WTC11 (cell line): Measurements from ENCODE around the gene DUS1L. TPM values are rescaled to one million over a fixed set of nuclear protein-coding genes. Genes with fewer than 3 reads are reported as not detected.

Experiments
- ATAC-seq: fragments of 200-7000 bp; cut with Tn5 transposase; 2 replicates; pipeline ENCODE4 v1.10.0; 2021; ENCODE audit warnings: mild to moderate bottlenecking, moderate library complexity
- CTCF ChIA-PET: fragments of 300-600 bp; sonication (Branson Sonifier 250); formaldehyde crosslinking; loops from one replicate; lab custom pipeline; 2021; ENCODE audit warnings: antibody characterized with exemption; lab: Charles Lee
- POLR2A ChIA-PET: fragments of 350-600 bp; sonication (Branson Sonifier 250); formaldehyde crosslinking; loops from one replicate; lab custom pipeline; 2021; ENCODE audit warnings: antibody characterized with exemption; lab: Charles Lee
- DNase-seq: peaks from one replicate; pipeline ENCODE4 v3.0.0; 2021; ENCODE audit warnings: low spot score
- H3K27ac Mint-ChIP-seq: 2 replicates; pipeline ENCODE4 v1.8.0; 2021; ENCODE audit warnings: mixed read lengths
- H3K27me3 Mint-ChIP-seq: 2 replicates; pipeline ENCODE4 v1.8.0; 2021; ENCODE audit warnings: low read depth, mild to moderate bottlenecking, moderate library complexity, mixed read lengths
- H3K36me3 Mint-ChIP-seq: 2 replicates; pipeline ENCODE4 v1.8.0; 2021; ENCODE audit warnings: mixed read lengths
- H3K4me1 Mint-ChIP-seq: 2 replicates; pipeline ENCODE4 v1.8.0; 2022; ENCODE audit warnings: mixed read lengths
- H3K4me3 Mint-ChIP-seq: 2 replicates; pipeline ENCODE4 v1.8.0; 2021; ENCODE audit warnings: mild to moderate bottlenecking, moderate library complexity, mixed read lengths
- H3K9me3 Mint-ChIP-seq: 2 replicates; pipeline ENCODE4 v1.8.0; 2021; ENCODE audit warnings: mixed read lengths
- CREB1 ChIP-seq: sonication (generic); formaldehyde crosslinking; IDR thresholded peaks from 2 replicates; pipeline ENCODE4 v1.8.0; 2023; ENCODE audit warnings: mild to moderate bottlenecking, missing genetic modification reagents
- GABPB1 ChIP-seq: sonication (generic); formaldehyde crosslinking; IDR thresholded peaks from 2 replicates; pipeline ENCODE4 v1.8.1; 2023; ENCODE audit warnings: mild to moderate bottlenecking, missing genetic modification reagents
- GTF2I ChIP-seq: fragments of 250-450 bp; sonication (Bioruptor Pico); conservative IDR thresholded peaks from 2 replicates; pipeline ENCODE4 v1.4.0; 2021; ENCODE audit warnings: mild to moderate bottlenecking
- NR1H2 ChIP-seq: sonication (generic); formaldehyde crosslinking; IDR thresholded peaks from 2 replicates; pipeline ENCODE4 v1.9.0; 2021; ENCODE audit warnings: mild to moderate bottlenecking, moderate library complexity, missing genetic modification reagents
- NR2C2 ChIP-seq: sonication (generic); formaldehyde crosslinking; IDR thresholded peaks from 2 replicates; pipeline ENCODE4 v1.8.0; 2022; ENCODE audit warnings: mild to moderate bottlenecking, missing genetic modification reagents
- SMAD4 ChIP-seq: sonication (generic); formaldehyde crosslinking; IDR thresholded peaks from 2 replicates; pipeline ENCODE4 v1.8.0; 2022; ENCODE audit warnings: mild to moderate bottlenecking, missing genetic modification reagents
- SOX15 ChIP-seq: fragments of 250-450 bp; sonication (Bioruptor Pico); IDR thresholded peaks from 2 replicates; pipeline ENCODE4 v1.9.0; 2021; ENCODE audit warnings: mild to moderate bottlenecking
- SP1 ChIP-seq: sonication (generic); formaldehyde crosslinking; conservative IDR thresholded peaks from 2 replicates; pipeline ENCODE4 v1.8.1; 2022; ENCODE audit warnings: missing genetic modification reagents
- TCF7 ChIP-seq: sonication (generic); formaldehyde crosslinking; IDR thresholded peaks from 2 replicates; pipeline ENCODE4 v1.8.0; 2022; ENCODE audit warnings: mild to moderate bottlenecking, low read depth, missing genetic modification reagents, moderate library complexity
- ZNF232 ChIP-seq: sonication (generic); formaldehyde crosslinking; IDR thresholded peaks from 2 replicates; pipeline ENCODE4 v1.8.0; 2022; ENCODE audit warnings: mild to moderate bottlenecking, missing genetic modification reagents
- ZNF317 ChIP-seq: sonication (generic); formaldehyde crosslinking; IDR thresholded peaks from 2 replicates; pipeline ENCODE4 v1.8.1; 2023; ENCODE audit warnings: low read depth, mild to moderate bottlenecking, moderate library complexity, missing genetic modification reagents, borderline replicate concordance
- ZNF396 ChIP-seq: fragments of 250-450 bp; sonication (Bioruptor Pico); IDR thresholded peaks from 2 replicates; pipeline ENCODE4 v1.8.0; 2021; ENCODE audit warnings: mild to moderate bottlenecking, moderate library complexity, borderline replicate concordance
- ZNF671 ChIP-seq: fragments of 250-450 bp; sonication (Bioruptor Pico); IDR thresholded peaks from 2 replicates; pipeline ENCODE4 v1.8.0; 2021; ENCODE audit warnings: mild to moderate bottlenecking
- total RNA-seq: library from RNA; stranded (reverse); gene quantifications from 3 replicates; pipeline ENCODE4 v1.2.3, GENCODE V29; 2021
- TF ChIP-seq, protein P1 (sequence below): sonication (generic); formaldehyde crosslinking; IDR thresholded peaks from 2 replicates; pipeline ENCODE4 v1.8.1; 2023; ENCODE audit warnings: mild to moderate bottlenecking, moderate library complexity, missing genetic modification reagents
- TF ChIP-seq, protein P2 (sequence below): sonication (generic); formaldehyde crosslinking; IDR thresholded peaks from 2 replicates; pipeline ENCODE4 v1.8.1; 2023; ENCODE audit warnings: mild to moderate bottlenecking, missing genetic modification reagents
- TF ChIP-seq, protein P3 (sequence below): sonication (generic); formaldehyde crosslinking; IDR thresholded peaks from 2 replicates; pipeline ENCODE4 v1.8.1; 2023; ENCODE audit warnings: mild to moderate bottlenecking, missing genetic modification reagents, moderate library complexity
- TF ChIP-seq, protein P4 (sequence below): fragments of 250-450 bp; sonication (Bioruptor Pico); IDR thresholded peaks from 2 replicates; pipeline ENCODE4 v1.9.0; 2021; ENCODE audit warnings: mild to moderate bottlenecking
- TF ChIP-seq, protein P5 (sequence below): sonication (generic); formaldehyde crosslinking; IDR thresholded peaks from 2 replicates; pipeline ENCODE4 v1.8.0; 2023; ENCODE audit warnings: missing genetic modification reagents
- TF ChIP-seq, protein P6 (sequence below): sonication (generic); formaldehyde crosslinking; IDR thresholded peaks from 2 replicates; pipeline ENCODE4 v1.8.0; 2022; ENCODE audit warnings: mild to moderate bottlenecking, missing genetic modification reagents
- TF ChIP-seq, protein P7 (sequence below): fragments of 250-450 bp; sonication (Bioruptor Pico); IDR thresholded peaks from 2 replicates; pipeline ENCODE4 v1.9.0; 2021; ENCODE audit warnings: mild to moderate bottlenecking, borderline replicate concordance

Gene DUS1L
- total RNA-seq, 1 experiment from 2014 or later: 120 TPM

DNA sequence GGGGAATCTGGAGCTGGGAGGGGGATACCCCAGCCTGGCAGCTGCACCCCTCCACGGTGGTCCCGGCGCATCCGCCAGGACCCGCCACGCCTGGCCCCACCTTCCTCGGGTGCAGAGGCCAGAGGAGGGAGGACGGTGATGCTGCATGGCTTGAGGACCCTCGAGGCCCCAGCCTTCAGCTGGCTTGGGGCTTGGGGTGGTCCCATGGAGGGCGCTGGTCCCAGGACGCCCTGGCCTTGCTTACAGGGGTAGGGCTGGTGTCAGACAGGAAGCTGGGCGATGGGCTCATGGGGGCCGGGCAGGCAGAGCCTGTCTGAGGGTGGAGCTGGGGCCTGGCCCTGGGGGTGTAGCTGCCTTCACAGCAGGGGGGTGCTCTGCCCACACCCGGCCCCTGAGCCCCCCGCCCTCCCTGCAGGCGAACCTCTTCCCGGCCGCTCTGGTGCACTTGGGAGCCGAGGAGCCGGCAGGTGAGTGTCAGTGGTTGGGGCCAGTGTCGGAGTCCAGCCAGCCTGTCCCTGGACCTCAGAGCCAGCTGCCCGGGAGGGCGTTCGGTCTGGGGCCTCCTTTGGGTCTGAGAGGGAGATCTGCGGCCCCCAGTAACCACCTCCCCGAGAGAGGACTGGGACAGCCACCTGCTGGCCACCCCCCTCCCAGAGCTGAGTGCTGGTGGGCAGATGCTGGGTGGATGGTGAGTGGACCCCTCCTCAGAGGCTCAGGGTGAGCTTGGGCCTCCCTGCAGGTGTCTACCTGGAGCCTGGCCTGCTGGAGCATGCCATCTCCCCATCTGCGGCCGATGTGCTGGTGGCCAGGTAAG is 49.3 kb downstream of the DUS1L start:
- TF ChIP-seq, protein P1, sequence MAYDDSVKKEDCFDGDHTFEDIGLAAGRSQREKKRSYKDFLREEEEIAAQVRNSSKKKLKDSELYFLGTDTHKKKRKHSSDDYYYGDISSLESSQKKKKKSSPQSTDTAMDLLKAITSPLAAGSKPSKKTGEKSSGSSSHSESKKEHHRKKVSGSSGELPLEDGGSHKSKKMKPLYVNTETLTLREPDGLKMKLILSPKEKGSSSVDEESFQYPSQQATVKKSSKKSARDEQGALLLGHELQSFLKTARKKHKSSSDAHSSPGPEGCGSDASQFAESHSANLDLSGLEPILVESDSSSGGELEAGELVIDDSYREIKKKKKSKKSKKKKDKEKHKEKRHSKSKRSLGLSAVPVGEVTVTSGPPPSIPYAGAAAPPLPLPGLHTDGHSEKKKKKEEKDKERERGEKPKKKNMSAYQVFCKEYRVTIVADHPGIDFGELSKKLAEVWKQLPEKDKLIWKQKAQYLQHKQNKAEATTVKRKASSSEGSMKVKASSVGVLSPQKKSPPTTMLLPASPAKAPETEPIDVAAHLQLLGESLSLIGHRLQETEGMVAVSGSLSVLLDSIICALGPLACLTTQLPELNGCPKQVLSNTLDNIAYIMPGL: no peak
- TF ChIP-seq ZNF396 (CRISPR knock-in tag) (no peak), ZNF671 (CRISPR knock-in tag) (no peak), SMAD4 (no peak), SP1 (CRISPR knock-in tag) (no peak), GTF2I (CRISPR knock-in tag) (no peak), NR2C2 (CRISPR knock-in tag) (no peak), NR1H2 (CRISPR knock-in tag) (no peak), CREB1 (CRISPR knock-in tag) (no peak), TCF7 (CRISPR knock-in tag) (no peak), ZNF317 (no peak), SOX15 (no peak), ZNF232 (CRISPR knock-in tag) (no peak)
- TF ChIP-seq, protein P2, sequence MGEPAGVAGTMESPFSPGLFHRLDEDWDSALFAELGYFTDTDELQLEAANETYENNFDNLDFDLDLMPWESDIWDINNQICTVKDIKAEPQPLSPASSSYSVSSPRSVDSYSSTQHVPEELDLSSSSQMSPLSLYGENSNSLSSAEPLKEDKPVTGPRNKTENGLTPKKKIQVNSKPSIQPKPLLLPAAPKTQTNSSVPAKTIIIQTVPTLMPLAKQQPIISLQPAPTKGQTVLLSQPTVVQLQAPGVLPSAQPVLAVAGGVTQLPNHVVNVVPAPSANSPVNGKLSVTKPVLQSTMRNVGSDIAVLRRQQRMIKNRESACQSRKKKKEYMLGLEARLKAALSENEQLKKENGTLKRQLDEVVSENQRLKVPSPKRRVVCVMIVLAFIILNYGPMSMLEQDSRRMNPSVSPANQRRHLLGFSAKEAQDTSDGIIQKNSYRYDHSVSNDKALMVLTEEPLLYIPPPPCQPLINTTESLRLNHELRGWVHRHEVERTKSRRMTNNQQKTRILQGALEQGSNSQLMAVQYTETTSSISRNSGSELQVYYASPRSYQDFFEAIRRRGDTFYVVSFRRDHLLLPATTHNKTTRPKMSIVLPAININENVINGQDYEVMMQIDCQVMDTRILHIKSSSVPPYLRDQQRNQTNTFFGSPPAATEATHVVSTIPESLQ (CRISPR knock-in tag): no peak
- TF ChIP-seq, protein P3, sequence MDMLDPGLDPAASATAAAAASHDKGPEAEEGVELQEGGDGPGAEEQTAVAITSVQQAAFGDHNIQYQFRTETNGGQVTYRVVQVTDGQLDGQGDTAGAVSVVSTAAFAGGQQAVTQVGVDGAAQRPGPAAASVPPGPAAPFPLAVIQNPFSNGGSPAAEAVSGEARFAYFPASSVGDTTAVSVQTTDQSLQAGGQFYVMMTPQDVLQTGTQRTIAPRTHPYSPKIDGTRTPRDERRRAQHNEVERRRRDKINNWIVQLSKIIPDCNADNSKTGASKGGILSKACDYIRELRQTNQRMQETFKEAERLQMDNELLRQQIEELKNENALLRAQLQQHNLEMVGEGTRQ (CRISPR knock-in tag): no peak
- TF ChIP-seq, protein P4, sequence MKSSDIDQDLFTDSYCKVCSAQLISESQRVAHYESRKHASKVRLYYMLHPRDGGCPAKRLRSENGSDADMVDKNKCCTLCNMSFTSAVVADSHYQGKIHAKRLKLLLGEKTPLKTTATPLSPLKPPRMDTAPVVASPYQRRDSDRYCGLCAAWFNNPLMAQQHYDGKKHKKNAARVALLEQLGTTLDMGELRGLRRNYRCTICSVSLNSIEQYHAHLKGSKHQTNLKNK: no peak
- TF ChIP-seq, protein P5, sequence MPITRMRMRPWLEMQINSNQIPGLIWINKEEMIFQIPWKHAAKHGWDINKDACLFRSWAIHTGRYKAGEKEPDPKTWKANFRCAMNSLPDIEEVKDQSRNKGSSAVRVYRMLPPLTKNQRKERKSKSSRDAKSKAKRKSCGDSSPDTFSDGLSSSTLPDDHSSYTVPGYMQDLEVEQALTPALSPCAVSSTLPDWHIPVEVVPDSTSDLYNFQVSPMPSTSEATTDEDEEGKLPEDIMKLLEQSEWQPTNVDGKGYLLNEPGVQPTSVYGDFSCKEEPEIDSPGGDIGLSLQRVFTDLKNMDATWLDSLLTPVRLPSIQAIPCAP (CRISPR knock-in tag): no peak
- TF ChIP-seq, protein P6, sequence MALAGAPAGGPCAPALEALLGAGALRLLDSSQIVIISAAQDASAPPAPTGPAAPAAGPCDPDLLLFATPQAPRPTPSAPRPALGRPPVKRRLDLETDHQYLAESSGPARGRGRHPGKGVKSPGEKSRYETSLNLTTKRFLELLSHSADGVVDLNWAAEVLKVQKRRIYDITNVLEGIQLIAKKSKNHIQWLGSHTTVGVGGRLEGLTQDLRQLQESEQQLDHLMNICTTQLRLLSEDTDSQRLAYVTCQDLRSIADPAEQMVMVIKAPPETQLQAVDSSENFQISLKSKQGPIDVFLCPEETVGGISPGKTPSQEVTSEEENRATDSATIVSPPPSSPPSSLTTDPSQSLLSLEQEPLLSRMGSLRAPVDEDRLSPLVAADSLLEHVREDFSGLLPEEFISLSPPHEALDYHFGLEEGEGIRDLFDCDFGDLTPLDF: no peak
- no peak for DNase-seq
- ChIA-PET CTCF (interaction anchor here (1.4 to 8.8 kb wide), 3 partner anchors 15 to 57 kb away, joined by 6 to 119 read pairs (median 7); partner anchors contain the start of gene RAC3), POLR2A (no interaction called here)
- H3K9me3 Mint-ChIP-seq: no peaks in the 10 kb centered on the region
- no peak overlapping the region for H3K4me3 Mint-ChIP-seq
- no peak overlapping the region for H3K27ac Mint-ChIP-seq
- no peaks in the 10 kb centered on the region for H3K4me1 Mint-ChIP-seq
- no peak for ATAC-seq
- no peaks in the 10 kb centered on the region; the same call in 1 of the 2 replicates for H3K36me3 Mint-ChIP-seq
- H3K27me3 Mint-ChIP-seq: no peaks in the 10 kb centered on the region

DNA sequence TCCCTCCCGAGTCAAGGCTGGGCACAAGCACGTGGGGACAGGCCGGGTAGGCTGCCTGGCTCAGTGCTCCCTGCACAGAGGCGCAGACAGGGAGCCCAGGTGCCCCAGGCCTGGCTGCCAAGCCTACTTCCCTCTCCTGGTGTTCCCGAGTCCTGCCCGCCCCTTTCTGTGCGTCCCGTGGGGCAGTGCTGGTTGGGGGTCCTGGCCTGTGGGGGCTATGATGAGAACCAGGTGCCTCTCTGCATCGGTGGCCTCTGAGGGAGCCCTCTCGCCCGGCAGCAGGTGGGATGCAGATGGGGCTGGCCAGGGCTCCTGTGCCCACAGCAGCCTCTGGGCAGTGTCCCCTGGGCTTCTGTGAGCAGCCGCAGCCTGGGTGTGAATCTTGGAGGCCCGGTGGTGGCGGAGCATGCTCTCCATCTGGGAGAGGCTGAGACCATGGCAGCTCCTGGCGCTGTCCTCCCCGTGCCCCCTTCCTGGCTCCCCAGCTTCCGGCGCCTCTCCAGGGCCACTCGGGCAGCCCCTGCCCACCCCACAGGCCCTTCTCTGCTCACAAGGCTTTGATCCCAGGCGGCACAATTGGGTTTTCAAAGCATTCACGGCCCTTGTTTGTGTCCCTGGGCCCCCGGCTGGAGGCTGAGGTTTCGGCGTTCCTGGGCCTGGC is 50.2 kb downstream of the DUS1L start:
- H3K27ac Mint-ChIP-seq: no peak overlapping the region
- no peak overlapping the region for H3K4me3 Mint-ChIP-seq
- ChIA-PET POLR2A (no interaction called here), CTCF (interaction anchor here (1.4 to 8.8 kb wide), 3 partner anchors 16 to 56 kb away, joined by 6 to 119 read pairs (median 7); partner anchors contain the start of gene RAC3)
- H3K9me3 Mint-ChIP-seq: no peaks in the 10 kb centered on the region
- H3K27me3 Mint-ChIP-seq: no peaks in the 10 kb centered on the region
- ATAC-seq (no peak), DNase-seq (no peak)
- H3K4me1 Mint-ChIP-seq: no peaks in the 10 kb centered on the region
- TF ChIP-seq, protein P7, sequence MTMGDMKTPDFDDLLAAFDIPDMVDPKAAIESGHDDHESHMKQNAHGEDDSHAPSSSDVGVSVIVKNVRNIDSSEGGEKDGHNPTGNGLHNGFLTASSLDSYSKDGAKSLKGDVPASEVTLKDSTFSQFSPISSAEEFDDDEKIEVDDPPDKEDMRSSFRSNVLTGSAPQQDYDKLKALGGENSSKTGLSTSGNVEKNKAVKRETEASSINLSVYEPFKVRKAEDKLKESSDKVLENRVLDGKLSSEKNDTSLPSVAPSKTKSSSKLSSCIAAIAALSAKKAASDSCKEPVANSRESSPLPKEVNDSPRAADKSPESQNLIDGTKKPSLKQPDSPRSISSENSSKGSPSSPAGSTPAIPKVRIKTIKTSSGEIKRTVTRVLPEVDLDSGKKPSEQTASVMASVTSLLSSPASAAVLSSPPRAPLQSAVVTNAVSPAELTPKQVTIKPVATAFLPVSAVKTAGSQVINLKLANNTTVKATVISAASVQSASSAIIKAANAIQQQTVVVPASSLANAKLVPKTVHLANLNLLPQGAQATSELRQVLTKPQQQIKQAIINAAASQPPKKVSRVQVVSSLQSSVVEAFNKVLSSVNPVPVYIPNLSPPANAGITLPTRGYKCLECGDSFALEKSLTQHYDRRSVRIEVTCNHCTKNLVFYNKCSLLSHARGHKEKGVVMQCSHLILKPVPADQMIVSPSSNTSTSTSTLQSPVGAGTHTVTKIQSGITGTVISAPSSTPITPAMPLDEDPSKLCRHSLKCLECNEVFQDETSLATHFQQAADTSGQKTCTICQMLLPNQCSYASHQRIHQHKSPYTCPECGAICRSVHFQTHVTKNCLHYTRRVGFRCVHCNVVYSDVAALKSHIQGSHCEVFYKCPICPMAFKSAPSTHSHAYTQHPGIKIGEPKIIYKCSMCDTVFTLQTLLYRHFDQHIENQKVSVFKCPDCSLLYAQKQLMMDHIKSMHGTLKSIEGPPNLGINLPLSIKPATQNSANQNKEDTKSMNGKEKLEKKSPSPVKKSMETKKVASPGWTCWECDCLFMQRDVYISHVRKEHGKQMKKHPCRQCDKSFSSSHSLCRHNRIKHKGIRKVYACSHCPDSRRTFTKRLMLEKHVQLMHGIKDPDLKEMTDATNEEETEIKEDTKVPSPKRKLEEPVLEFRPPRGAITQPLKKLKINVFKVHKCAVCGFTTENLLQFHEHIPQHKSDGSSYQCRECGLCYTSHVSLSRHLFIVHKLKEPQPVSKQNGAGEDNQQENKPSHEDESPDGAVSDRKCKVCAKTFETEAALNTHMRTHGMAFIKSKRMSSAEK (CRISPR knock-in tag): no peak
- TF ChIP-seq GABPB1 (CRISPR knock-in tag): peak; percentile 20; the same call in 1 of the 2 replicates
- no peaks in the 10 kb centered on the region; the same call in 1 of the 2 replicates for H3K36me3 Mint-ChIP-seq
